GM10248 (cell line): Measurements from ENCODE around the gene IP6K1.
"Not testable (repeated sequence)": the region's sequence is repeated elsewhere in the genome, so short reads cannot be mapped to it uniquely, and the experiment has no call there.

Source experiments
- CTCF ChIA-PET: fragments of 300-600 bp; sonication (Branson Sonifier 250); formaldehyde crosslinking; extraction: SDS; loops from one replicate; lab custom pipeline; 2021; ENCODE audit warnings: antibody characterized with exemption; lab: Yijun Ruan, JAX
- POLR2A ChIA-PET: fragments of 350-650 bp; sonication (Branson Sonifier 250); formaldehyde crosslinking; extraction: SDS; loops from one replicate; lab custom pipeline; 2020; ENCODE audit warnings: antibody characterized with exemption; lab: Yijun Ruan, JAX
- DNase-seq: peaks from one replicate; pipeline ENCODE4 v3.0.0; 2012; ENCODE audit errors: extremely low spot score
- TF ChIP-seq, protein P1 (sequence below): IDR thresholded peaks from 2 replicates; pipeline ENCODE4 v1.5.1; 2012; ENCODE audit warnings: mild to moderate bottlenecking, low read depth; ENCODE audit errors: extremely low read depth, missing control alignments, control extremely low read depth

IP6K1 gene

DNA sequence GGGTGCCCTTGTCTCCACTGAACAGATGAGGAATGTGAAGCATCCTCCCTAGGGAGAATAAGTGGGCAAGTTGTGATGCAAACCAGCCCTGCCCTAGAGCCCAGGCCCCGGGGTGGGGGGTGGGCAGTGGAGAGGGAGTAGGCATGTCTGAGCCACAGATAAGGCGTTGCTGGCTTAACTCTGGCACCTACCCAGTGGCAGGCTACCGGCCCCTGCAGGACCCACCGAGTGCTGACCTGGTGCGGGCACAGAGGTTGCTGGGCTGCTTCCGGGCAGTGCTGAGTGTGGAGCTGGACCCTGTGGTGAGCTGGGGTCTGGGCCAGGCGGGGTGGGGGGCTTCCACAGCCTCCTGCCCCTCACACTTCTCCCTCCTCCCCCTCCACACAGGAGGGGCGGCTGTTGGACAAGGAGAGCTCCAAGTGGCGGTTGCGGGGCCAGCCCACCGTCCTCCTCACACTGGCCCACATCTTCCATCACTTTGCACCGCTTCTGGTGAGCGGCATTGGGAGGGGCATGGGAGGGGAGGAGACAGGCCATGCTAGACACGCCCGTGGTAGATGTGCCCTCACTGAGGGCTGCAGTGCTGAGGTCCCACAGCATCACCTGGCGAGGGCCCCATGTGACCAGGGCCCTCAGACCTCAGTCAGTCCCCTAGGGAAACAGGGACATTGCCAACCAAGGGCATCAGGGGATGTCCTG, 86.9 kb downstream of the IP6K1 start:
- POLR2A ChIA-PET, result no interaction called here
- TF ChIP-seq, protein P1, sequence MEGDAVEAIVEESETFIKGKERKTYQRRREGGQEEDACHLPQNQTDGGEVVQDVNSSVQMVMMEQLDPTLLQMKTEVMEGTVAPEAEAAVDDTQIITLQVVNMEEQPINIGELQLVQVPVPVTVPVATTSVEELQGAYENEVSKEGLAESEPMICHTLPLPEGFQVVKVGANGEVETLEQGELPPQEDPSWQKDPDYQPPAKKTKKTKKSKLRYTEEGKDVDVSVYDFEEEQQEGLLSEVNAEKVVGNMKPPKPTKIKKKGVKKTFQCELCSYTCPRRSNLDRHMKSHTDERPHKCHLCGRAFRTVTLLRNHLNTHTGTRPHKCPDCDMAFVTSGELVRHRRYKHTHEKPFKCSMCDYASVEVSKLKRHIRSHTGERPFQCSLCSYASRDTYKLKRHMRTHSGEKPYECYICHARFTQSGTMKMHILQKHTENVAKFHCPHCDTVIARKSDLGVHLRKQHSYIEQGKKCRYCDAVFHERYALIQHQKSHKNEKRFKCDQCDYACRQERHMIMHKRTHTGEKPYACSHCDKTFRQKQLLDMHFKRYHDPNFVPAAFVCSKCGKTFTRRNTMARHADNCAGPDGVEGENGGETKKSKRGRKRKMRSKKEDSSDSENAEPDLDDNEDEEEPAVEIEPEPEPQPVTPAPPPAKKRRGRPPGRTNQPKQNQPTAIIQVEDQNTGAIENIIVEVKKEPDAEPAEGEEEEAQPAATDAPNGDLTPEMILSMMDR, result no peak
- DNase-seq, result no peak
- CTCF ChIA-PET, result interaction anchor here (1.3 kb wide), 1 partner anchor 160 kb away, joined by 5 read pairs; no protein-coding TSS in a partner anchor

DNA sequence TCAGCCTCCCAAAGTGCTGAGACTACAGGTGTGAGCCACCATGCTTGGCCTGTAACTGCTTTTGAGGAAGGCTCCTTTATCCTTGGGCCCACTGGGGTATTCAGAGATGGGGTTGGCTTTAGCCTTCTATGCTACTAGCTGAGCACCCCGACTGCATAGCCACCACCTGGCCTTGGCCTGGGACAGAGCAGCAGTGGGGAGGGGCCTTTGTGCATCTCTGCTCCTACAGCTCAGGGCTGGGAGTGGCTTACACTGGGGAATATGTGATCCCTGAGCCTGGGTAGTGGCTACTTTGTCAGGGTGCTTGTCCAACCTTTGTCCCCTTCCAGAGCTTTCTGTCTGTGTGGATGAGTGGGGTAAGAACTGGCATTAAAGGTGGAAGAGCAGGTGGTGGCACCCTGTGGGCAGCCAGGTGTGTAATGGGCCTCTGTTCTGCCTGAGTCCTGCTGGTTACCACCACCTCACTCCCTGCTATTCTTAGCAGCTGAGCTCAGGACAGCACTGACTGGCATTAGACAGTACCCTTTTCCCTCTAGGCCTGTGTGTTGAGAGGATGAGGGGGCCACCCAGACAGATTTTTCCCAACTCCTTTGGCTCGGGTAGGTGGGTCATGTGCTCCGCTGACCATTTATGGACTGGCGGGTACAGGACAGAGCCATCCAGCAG, 90.9 kb downstream of the IP6K1 start:
- DNase-seq, CTCF ChIA-PET: not testable (repeated sequence)
- POLR2A ChIA-PET, result interaction anchor here (0.5 kb wide), 1 partner anchor 772 kb away, joined by 5 read pairs; no protein-coding TSS in a partner anchor

DNA sequence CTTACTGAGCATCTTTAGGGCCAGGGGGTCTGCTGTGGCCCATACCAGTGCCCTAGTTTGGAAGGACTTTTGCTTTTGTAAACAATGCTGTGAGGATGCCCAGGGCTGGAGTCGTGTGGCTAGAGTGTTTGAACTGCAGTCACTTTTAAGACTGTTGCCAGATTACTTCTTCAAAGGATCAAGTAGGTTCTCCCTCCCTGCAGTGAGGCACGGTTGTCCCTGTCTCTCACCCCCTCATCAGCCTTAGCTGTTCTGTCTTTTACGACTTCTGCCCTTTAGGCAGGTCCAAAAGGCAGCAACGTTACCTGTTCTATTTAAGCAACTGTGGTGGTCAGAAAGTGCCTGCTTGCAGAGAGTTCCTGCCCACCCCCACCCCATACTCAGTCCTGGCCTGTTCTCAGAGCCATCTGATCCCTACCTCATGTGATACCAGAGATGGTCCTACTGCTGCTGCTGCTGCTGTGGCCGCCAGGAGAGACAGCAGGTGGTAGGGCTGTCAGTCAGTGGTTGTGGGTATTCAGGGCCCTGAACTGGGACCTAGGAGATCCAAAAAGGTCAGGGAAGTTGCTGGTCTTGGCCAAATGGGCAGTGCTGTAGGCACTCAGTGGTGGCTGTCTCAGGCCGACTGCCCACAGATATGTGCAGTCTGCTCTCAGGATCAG, 91.8 kb downstream of the IP6K1 start:
- CTCF ChIA-PET, POLR2A ChIA-PET, DNase-seq: not testable (repeated sequence)

DNA sequence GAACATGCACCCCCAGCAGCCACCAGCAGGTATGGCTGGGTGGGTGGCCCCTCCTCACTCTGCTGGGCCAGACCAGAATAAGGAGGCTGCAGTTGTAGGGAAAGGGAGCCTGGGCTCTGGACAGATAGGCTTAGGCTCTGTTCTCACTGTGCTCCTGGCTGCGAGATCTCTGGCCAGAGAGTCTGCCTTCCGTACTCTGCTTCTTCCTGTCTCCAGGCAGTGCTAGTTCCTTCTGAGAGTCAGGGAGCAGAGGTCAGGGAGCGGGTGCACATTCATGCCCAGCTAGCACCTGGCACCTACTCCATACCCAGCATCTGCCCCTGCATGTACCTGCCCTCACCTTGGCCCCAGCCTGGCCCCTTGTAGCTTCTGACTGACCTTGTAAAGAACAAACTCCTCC, 94.9 kb downstream of the IP6K1 start:
- CTCF ChIA-PET, POLR2A ChIA-PET, DNase-seq: not testable (repeated sequence)

DNA sequence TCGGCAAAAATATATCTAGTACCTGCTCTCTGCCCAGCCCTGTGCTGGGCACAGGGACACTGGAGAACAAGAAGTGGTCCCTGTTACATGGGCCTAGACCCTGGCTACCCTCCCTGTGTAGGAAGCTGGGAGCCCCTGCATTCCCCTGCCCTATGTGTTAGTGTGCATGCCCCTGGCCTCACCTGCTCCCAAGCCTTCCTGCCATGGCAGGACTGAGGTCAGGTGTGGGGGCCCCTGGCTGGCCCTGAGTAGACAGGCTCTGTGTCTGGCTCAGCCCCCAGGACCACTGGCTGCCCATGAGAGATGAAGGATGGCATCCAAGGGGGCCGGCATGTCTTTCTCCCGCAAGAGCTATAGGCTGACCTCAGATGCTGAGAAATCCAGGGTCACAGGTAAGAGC, 95.5 kb downstream of the IP6K1 start:
- DNase-seq, POLR2A ChIA-PET, CTCF ChIA-PET: not testable (repeated sequence)

DNA sequence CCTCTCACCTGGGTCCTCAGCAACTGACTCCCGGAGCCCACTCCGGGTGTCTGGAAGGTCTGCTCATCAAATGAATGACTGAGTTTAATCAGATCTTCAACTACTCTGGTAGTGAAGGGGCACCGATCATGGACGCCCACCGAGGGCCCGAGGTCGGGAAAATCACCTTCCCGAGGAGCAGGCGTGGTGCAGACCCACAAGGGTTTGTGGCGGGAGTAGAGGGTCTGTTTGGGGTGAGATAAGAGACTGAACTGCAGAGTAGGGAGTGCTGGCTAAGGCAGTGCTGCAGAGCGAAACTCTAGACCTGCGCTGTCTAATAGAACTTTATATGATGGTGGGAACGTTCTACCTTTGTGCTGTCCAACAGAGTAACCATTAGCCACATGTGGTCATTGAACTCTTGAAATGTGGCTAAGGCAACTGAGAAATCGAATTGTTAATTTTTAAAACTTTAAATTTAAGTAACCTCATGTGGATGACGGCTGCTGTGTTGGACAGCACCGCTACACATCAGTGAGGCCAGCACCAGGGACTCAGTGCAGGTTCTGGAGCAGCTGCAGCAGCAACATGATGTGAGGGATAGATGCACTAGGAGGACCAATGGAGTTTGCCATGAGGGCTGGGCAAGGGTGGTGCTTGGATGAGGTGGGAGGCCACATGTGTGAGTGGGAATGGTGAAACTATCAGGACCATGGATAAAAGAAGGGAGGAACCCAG, 96.3 kb downstream of the IP6K1 start:
- DNase-seq, POLR2A ChIA-PET: not testable (repeated sequence)
- CTCF ChIA-PET, result interaction anchor here (1.0 to 1.3 kb wide), 2 partner anchors 29 to 150 kb away, joined by 3 to 4 read pairs; no protein-coding TSS in a partner anchor

DNA sequence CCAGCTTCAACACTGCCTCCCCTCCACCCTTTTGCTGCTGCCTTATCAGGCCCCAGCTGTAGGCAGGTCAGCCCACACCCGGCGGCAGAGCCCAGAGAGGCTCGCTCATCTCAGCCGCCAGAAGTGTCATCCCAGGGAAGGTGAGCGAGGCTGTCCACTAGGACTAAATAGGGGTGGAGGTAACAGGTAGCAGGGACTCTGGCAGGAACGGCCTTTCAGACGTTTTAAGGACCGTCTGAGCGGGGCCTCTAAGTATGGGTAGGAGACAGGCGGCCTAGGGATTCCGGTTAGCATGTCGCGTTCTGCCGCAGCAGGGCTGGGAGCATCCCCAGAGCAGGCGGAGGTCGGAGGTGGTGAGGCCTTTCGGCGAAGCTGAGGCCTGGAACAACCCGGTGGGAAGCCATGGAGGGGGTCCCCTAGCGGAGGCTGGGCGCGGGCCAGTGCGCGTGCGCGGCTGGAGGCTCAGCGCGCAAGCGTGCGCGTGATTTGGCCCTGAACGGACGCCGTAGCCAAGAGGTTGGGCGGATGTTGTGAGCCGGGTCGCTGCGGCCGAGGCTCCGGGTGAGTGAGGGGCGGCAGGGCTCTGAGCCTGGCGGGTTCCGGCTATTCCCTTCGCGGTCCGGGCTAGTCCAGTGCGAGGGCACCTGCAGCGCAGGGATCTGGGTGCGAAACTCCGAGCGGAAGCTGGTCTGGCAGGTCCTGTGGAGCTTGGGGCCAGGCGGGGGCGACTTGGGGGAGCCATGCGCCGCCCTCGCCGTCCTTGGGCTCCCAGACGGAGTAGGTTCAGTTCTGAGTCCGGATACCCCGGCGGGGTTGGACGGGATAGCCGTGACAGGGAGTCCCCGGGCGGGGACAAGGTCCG, 97.1 kb downstream of the IP6K1 start, which contains the start of the genes MST1 and RNF123:
MST1 (minus strand) TSS at position 429 of the 862 bp plus-strand sequence. CDS start 783 bp downstream, outside the sequence.
RNF123 (plus strand) TSS at position 512 of the 862 bp plus-strand sequence. CDS start 1,609 bp downstream, outside the sequence.
- ChIA-PET POLR2A (no interaction called here), CTCF (interaction anchor here (0.6 to 1.3 kb wide), 3 partner anchors 29 to 448 kb away, joined by 3 to 4 read pairs (median 3); no protein-coding TSS in a partner anchor)
- TF ChIP-seq, protein P1, result peak; percentile 31
- DNase-seq, result peak; percentile 93

DNA sequence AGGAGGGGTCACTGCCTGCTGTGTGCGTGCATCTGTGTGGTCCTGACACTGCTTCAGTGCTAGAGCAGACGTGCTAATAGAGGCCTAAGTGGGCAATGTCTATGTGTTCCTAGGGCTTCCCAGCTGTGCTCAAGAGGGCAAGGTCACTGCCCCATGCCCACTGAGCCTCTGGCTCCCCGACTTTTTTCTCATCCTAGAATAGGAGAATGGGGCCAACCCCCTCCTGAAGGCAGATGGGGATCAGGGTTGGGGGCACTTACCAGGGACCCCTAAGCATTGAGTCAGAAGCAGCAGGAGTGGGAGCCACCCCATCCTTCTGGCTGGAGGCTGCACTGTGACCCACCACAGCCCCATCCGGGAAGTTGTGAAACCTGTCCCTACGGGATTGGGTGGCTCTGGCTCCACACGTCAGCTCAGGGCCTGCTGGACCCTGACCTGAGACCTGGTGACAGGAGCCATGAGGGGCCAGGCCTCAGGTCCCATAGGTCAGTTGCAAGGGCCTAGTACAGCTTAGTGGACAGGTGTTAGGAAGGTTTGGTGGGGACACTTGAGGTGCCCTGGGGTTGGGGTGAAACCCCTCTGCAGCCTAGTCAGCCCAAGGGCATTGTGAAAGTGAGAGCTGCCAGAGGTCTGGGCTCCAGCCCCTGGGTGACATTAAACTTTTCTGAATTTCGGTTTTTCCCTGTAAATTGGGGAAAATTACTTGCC, 97.8 kb downstream of the IP6K1 start:
- POLR2A ChIA-PET, DNase-seq: not testable (repeated sequence)
- CTCF ChIA-PET, result interaction anchor here (0.9 to 1.3 kb wide), 2 partner anchors 10 to 149 kb away, joined by 3 to 4 read pairs; no protein-coding TSS in a partner anchor

DNA sequence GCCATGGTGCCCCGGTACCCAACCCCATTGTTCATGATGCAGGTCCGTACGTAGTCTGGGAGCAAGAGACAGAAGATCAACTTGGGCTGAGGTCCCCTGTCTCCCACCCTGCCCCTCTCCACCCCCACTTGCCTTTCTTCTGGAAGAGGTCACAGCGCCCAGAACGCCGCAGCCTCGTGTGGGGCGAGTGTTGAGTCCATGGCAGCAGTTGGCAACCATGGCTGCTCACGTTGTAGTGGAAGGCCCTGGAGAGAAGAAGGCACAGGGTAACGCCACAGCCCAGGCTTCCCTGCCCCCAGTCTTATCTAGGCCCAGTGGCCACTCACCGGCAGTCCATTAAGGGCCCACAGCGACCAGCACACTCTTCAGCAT, 98.9 kb downstream of the IP6K1 start:
- CTCF ChIA-PET, POLR2A ChIA-PET, DNase-seq: not testable (repeated sequence)

DNA sequence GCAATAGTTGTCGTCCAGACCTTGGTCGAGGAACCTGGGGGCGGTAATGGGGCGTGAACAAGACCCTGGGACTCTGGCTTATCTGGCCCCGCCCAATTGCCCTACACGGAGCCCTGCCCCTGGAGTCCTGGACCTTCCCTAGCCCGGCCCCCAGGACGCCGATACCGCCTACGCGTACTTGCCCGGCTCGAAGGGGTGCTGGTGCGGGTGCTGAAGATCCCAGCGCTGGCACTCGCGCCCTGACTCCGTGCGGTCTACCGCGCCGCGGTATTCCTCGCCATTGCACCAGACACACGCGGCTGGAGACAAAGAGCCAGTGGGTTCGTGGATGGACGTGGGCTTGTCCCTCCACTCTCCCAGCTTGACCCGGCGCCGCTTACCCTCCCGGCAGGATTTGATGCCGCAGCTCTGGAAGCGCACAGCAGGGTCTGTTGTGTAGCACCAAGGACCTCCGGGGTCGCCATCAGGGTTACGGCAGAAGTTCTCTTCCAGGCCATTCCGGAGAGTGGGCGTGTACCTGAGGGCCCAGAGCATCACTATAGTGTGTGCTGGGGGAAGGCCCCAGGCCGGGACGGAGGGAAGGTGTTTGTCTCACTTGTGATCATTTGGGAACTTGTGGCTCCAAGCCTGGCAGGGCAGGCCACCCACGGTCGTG, 99.4 kb downstream of the IP6K1 start:
- DNase-seq, POLR2A ChIA-PET, CTCF ChIA-PET: not testable (repeated sequence)

DNA sequence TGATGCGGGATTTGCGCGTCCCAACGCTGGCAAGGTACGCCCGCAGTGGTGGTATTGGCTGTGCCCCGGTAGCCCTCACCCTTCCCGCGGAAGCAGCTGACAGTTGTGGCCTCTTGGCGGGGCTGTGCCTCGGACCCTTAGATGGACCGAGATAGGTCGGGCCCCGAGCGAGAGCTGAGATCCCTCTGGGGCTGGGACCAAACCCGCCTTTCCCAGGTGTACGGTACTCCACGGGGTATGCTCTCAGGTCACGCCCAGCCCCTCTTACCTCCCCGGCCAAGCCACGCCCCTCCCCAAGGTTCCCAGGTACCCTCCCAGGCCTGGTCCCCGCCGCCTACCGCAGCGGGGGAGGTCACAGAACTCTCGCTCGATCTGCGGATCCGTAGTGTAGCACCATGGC, 100.0 kb downstream of the IP6K1 start:
- DNase-seq, CTCF ChIA-PET, POLR2A ChIA-PET: not testable (repeated sequence)

DNA sequence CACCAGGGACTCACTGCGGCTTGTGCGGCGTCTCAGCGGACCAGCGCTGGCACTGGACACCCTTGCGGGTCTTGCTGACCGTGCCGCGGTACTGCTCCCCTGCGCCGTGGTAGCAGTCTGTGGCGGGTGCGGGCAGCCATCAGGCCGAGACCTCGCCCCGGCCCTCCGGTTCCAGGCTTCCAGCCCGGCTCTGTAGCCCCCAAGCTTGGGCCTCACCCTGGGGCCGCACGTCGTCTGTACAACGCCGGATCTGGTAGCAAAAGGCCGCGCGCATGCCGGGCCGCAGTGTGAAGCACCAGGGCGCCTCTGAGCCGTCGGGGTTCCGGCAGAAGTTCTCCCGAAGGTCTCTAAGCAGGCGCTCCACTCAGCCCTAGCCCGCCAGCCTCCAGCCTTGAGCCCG, 100.5 kb downstream of the IP6K1 start:
- DNase-seq, CTCF ChIA-PET, POLR2A ChIA-PET: not testable (repeated sequence)

DNA sequence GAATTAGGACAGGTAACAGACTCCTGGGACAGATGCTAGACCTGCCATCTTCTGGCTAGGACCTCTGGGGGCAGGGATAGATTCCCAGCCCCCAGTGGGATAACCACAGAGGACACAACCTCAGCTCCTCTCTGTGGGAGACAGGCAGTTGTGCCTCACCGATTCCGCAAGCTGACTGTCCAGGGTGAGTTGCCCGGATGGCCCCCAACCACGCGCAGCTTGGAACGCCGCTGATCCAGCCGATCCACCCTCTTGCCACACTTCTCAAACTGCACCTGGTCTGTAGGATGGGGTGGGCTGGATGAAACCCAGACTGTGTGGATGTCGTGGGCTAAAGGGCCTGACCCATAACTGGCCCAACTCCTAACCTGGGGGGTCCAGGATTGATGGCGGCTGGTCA, 101.2 kb downstream of the IP6K1 start:
- CTCF ChIA-PET, POLR2A ChIA-PET, DNase-seq: not testable (repeated sequence)
